Measurements from ENCODE around the gene DNMT3B.

DNMT3B gene

GRCh38 chr20:32834972-32835371 lies 72.8 kb downstream of the DNMT3B start:
- DNase-seq (ENCODE audit: low read depth) = no peak
- Histone ChIP-seq H3K4me1 (ENCODE audit: control insufficient read depth, insufficient read depth, low read length) (peaks cover 7% of the 10 kb centered on the region), H3K27me3 (replicated peaks; ENCODE audit: control insufficient read depth, insufficient read depth, low read length) (no peaks in the 10 kb centered on the region), H3K9ac (ENCODE audit: low read length) (no peak overlapping the region), H3K4me3 (ENCODE audit: low read length) (no peak overlapping the region), H3K9me3 (ENCODE audit: control insufficient read depth, low read length) (no peaks in the 10 kb centered on the region), H3K36me3 (ENCODE audit: control insufficient read depth, insufficient read depth, low read length, severe bottlenecking) (peaks cover 68% of the 10 kb centered on the region)

GRCh38 chr20:32837157-32837556 lies 75.0 kb downstream of the DNMT3B start:
- Histone ChIP-seq H3K9me3 (ENCODE audit: control insufficient read depth, low read length) (no peaks in the 10 kb centered on the region), H3K9ac (ENCODE audit: low read length) (no peak overlapping the region), H3K27me3 (replicated peaks; ENCODE audit: control insufficient read depth, insufficient read depth, low read length) (no peaks in the 10 kb centered on the region), H3K36me3 (ENCODE audit: control insufficient read depth, insufficient read depth, low read length, severe bottlenecking) (peaks cover 83% of the 10 kb centered on the region), H3K4me3 (ENCODE audit: low read length) (no peak overlapping the region), H3K4me1 (ENCODE audit: control insufficient read depth, insufficient read depth, low read length) (no peaks in the 10 kb centered on the region)
- DNase-seq (ENCODE audit: low read depth) = no peak

GRCh38 chr20:32839227-32839981 lies 77.2 kb downstream of the DNMT3B start:
- no peak overlapping the region for H3K4me3 ChIP-seq (ENCODE audit: low read length)
- no peaks in the 10 kb centered on the region for H3K9me3 ChIP-seq (ENCODE audit: control insufficient read depth, low read length)
- peaks cover 90% of the 10 kb centered on the region for H3K36me3 ChIP-seq (ENCODE audit: control insufficient read depth, insufficient read depth, low read length, severe bottlenecking)
- H3K4me1 ChIP-seq (ENCODE audit: control insufficient read depth, insufficient read depth, low read length) = no peaks in the 10 kb centered on the region
- H3K27me3 ChIP-seq (replicated peaks; ENCODE audit: control insufficient read depth, insufficient read depth, low read length) = no peaks in the 10 kb centered on the region
- no peak for DNase-seq (ENCODE audit: low read depth)
- no peak overlapping the region for H3K9ac ChIP-seq (ENCODE audit: low read length)

- Histone ChIP-seq H3K27me3 (replicated peaks; ENCODE audit: control insufficient read depth, insufficient read depth, low read length) (no peaks in the 10 kb centered on the region), H3K4me3 (ENCODE audit: low read length) (no peak overlapping the region), H3K9me3 (ENCODE audit: control insufficient read depth, low read length) (no peaks in the 10 kb centered on the region), H3K4me1 (ENCODE audit: control insufficient read depth, insufficient read depth, low read length) (no peaks in the 10 kb centered on the region), H3K9ac (ENCODE audit: low read length) (no peak overlapping the region), H3K36me3 (ENCODE audit: control insufficient read depth, insufficient read depth, low read length, severe bottlenecking) (peaks cover 86% of the 10 kb centered on the region)
- DNase-seq (ENCODE audit: low read depth) = no peak
These were observed 77.7 kb downstream of the DNMT3B start for GRCh38 chr20:32839982-32840285.

GRCh38 chr20:32841174-32841573 lies 79.0 kb downstream of the DNMT3B start:
- Histone ChIP-seq H3K4me1 (ENCODE audit: control insufficient read depth, insufficient read depth, low read length) (no peaks in the 10 kb centered on the region), H3K9me3 (ENCODE audit: control insufficient read depth, low read length) (no peaks in the 10 kb centered on the region), H3K9ac (ENCODE audit: low read length) (no peak overlapping the region), H3K36me3 (ENCODE audit: control insufficient read depth, insufficient read depth, low read length, severe bottlenecking) (peaks cover 89% of the 10 kb centered on the region), H3K4me3 (ENCODE audit: low read length) (no peak overlapping the region), H3K27me3 (replicated peaks; ENCODE audit: control insufficient read depth, insufficient read depth, low read length) (no peaks in the 10 kb centered on the region)
- no peak for DNase-seq (ENCODE audit: low read depth)

- no peaks in the 10 kb centered on the region for H3K27me3 ChIP-seq (replicated peaks; ENCODE audit: control insufficient read depth, insufficient read depth, low read length)
- no peak for DNase-seq (ENCODE audit: low read depth)
- no peak overlapping the region for H3K9ac ChIP-seq (ENCODE audit: low read length)
- no peak overlapping the region for H3K4me3 ChIP-seq (ENCODE audit: low read length)
- H3K4me1 ChIP-seq (ENCODE audit: control insufficient read depth, insufficient read depth, low read length) = no peaks in the 10 kb centered on the region
- H3K9me3 ChIP-seq (ENCODE audit: control insufficient read depth, low read length) = no peaks in the 10 kb centered on the region
- peaks cover 88% of the 10 kb centered on the region for H3K36me3 ChIP-seq (ENCODE audit: control insufficient read depth, insufficient read depth, low read length, severe bottlenecking)
These were observed 79.4 kb downstream of the DNMT3B start for GRCh38 chr20:32841632-32842031.

- H3K9ac ChIP-seq (ENCODE audit: low read length) = no peak overlapping the region
- no peak for DNase-seq (ENCODE audit: low read depth)
- no peaks in the 10 kb centered on the region for H3K4me1 ChIP-seq (ENCODE audit: control insufficient read depth, insufficient read depth, low read length)
- H3K27me3 ChIP-seq (replicated peaks; ENCODE audit: control insufficient read depth, insufficient read depth, low read length) = no peaks in the 10 kb centered on the region
- H3K4me3 ChIP-seq (ENCODE audit: low read length) = no peak overlapping the region
- peaks cover 88% of the 10 kb centered on the region for H3K36me3 ChIP-seq (ENCODE audit: control insufficient read depth, insufficient read depth, low read length, severe bottlenecking)
- H3K9me3 ChIP-seq (ENCODE audit: control insufficient read depth, low read length) = no peaks in the 10 kb centered on the region
These were observed 80.7 kb downstream of the DNMT3B start for GRCh38 chr20:32842688-32843524.

GRCh38 chr20:32845786-32846185 lies 83.6 kb downstream of the DNMT3B start:
- DNase-seq (ENCODE audit: low read depth) = no peak
- no peaks in the 10 kb centered on the region for H3K4me1 ChIP-seq (ENCODE audit: control insufficient read depth, insufficient read depth, low read length)
- peaks cover 83% of the 10 kb centered on the region for H3K36me3 ChIP-seq (ENCODE audit: control insufficient read depth, insufficient read depth, low read length, severe bottlenecking)
- no peaks in the 10 kb centered on the region for H3K27me3 ChIP-seq (replicated peaks; ENCODE audit: control insufficient read depth, insufficient read depth, low read length)
- no peaks in the 10 kb centered on the region for H3K9me3 ChIP-seq (ENCODE audit: control insufficient read depth, low read length)
- H3K9ac ChIP-seq (ENCODE audit: low read length) = no peak overlapping the region
- no peak overlapping the region for H3K4me3 ChIP-seq (ENCODE audit: low read length)

- no peak overlapping the region for H3K9ac ChIP-seq (ENCODE audit: low read length)
- peaks cover 83% of the 10 kb centered on the region for H3K36me3 ChIP-seq (ENCODE audit: control insufficient read depth, insufficient read depth, low read length, severe bottlenecking)
- no peaks in the 10 kb centered on the region for H3K9me3 ChIP-seq (ENCODE audit: control insufficient read depth, low read length)
- DNase-seq (ENCODE audit: low read depth) = no peak
- no peak overlapping the region for H3K4me3 ChIP-seq (ENCODE audit: low read length)
- no peaks in the 10 kb centered on the region for H3K27me3 ChIP-seq (replicated peaks; ENCODE audit: control insufficient read depth, insufficient read depth, low read length)
- no peaks in the 10 kb centered on the region for H3K4me1 ChIP-seq (ENCODE audit: control insufficient read depth, insufficient read depth, low read length)
These were observed 84.7 kb downstream of the DNMT3B start for GRCh38 chr20:32846852-32847251.

GRCh38 chr20:32847964-32848363 lies 85.8 kb downstream of the DNMT3B start:
- Histone ChIP-seq H3K36me3 (ENCODE audit: control insufficient read depth, insufficient read depth, low read length, severe bottlenecking) (peaks cover 84% of the 10 kb centered on the region), H3K27me3 (replicated peaks; ENCODE audit: control insufficient read depth, insufficient read depth, low read length) (no peaks in the 10 kb centered on the region), H3K4me1 (ENCODE audit: control insufficient read depth, insufficient read depth, low read length) (no peaks in the 10 kb centered on the region), H3K9me3 (ENCODE audit: control insufficient read depth, low read length) (no peaks in the 10 kb centered on the region), H3K4me3 (ENCODE audit: low read length) (no peak overlapping the region), H3K9ac (ENCODE audit: low read length) (no peak overlapping the region)
- no peak for DNase-seq (ENCODE audit: low read depth)

GRCh38 chr20:32848846-32849245 lies 86.7 kb downstream of the DNMT3B start:
- H3K27me3 ChIP-seq (replicated peaks; ENCODE audit: control insufficient read depth, insufficient read depth, low read length) = no peaks in the 10 kb centered on the region
- H3K9ac ChIP-seq (ENCODE audit: low read length) = no peak overlapping the region
- H3K4me1 ChIP-seq (ENCODE audit: control insufficient read depth, insufficient read depth, low read length) = no peaks in the 10 kb centered on the region
- DNase-seq (ENCODE audit: low read depth) = no peak
- H3K4me3 ChIP-seq (ENCODE audit: low read length) = no peak overlapping the region
- peaks cover 80% of the 10 kb centered on the region for H3K36me3 ChIP-seq (ENCODE audit: control insufficient read depth, insufficient read depth, low read length, severe bottlenecking)
- no peaks in the 10 kb centered on the region for H3K9me3 ChIP-seq (ENCODE audit: control insufficient read depth, low read length)
